Vagina (tissue), 2 donors: Measurements from ENCODE around the gene TMEM245.

ENCODE experiments used
- POLR2AphosphoS5 ChIP-seq, 2 donors: sonication (generic); formaldehyde crosslinking; IDR thresholded peaks; one replicate each; pipeline ENCODE4 v1.9.0; 2017; ENCODE audit warnings: antibody characterized with exemption in 2 of 2, mild to moderate bottlenecking in 2 of 2, low read depth in 1 of 2; ENCODE audit not compliant: insufficient read depth in 1 of 2
- TF ChIP-seq, protein P1 (sequence below), 3 experiments: fragments of 450-650 bp in 2 of 3; fragments of 200-600 bp in 1 of 3; sonication (generic) in 1 of 3; IDR thresholded peaks; one replicate each; pipeline ENCODE4 v1.5.1; 2017 to 2019; ENCODE audit warnings: antibody characterized with exemption in 3 of 3, mild to moderate bottlenecking in 2 of 3, moderate library complexity in 2 of 3

DNA sequence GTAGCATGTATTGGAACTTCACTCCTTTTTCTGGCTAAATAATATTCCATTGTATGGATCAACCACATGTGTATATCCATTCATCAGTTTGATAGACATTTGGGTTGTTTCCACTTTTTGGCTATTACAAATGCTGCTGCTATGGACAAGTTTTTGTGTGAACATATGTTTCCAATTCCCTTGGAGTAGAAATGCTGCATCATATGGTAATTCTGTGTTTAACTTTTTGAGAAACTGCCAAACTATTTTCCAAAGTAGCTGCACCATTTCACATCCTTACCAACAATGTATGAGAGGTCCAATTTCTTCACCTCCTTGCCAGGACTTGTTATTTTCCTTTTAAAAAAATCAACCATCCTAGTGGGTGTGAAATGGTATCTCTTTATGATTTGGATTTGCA is 38.9 kb upstream of the TMEM245 start:
- TF ChIP-seq POLR2AphosphoS5 (IDR thresholded peaks at IDR 0.05; ENCODE audit: insufficient read depth in 1 of 2, low read depth in 1 of 2): no peak
- TF ChIP-seq, protein P1, sequence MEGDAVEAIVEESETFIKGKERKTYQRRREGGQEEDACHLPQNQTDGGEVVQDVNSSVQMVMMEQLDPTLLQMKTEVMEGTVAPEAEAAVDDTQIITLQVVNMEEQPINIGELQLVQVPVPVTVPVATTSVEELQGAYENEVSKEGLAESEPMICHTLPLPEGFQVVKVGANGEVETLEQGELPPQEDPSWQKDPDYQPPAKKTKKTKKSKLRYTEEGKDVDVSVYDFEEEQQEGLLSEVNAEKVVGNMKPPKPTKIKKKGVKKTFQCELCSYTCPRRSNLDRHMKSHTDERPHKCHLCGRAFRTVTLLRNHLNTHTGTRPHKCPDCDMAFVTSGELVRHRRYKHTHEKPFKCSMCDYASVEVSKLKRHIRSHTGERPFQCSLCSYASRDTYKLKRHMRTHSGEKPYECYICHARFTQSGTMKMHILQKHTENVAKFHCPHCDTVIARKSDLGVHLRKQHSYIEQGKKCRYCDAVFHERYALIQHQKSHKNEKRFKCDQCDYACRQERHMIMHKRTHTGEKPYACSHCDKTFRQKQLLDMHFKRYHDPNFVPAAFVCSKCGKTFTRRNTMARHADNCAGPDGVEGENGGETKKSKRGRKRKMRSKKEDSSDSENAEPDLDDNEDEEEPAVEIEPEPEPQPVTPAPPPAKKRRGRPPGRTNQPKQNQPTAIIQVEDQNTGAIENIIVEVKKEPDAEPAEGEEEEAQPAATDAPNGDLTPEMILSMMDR (IDR thresholded peaks at IDR 0.05): no peak
